ENCODE measurements around the gene KLHL36.
A peak's percentile ranks its signal among the peaks of the same experiment; 100 is the strongest.

Gene KLHL36

DNA sequence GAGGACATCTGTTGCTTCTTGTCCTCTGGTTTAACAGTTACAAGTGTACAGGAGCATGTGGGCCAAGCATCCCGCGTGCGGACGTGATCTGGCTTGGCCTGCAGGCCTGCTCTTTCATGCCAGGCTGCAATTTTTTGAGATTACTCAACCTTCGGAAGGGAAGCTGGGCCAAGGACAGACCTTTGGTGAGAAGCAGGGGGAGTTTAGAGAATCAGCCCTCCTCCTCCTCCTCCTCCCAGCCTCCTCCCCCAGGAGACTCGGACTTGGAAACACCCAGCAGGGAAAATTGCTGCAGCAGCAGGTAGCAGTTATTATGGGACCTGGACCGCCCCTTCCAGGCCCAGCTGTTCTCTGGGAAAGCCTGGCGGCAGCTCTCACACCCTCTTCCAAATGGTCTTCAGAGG, 5.1 kb upstream of the KLHL36 start:
- Histone ChIP-seq H2AFZ (ENCODE audit: low read length) (peak overlapping the region; percentile 67), H3K14ac (ENCODE audit: low read length) (no peak overlapping the region), H3K4me1 (ENCODE audit: control insufficient read depth in 2 of 2, insufficient read depth in 1 of 2, low read depth in 1 of 2, low read length in 2 of 2) (peaks cover 7 to 49% of the 10 kb centered on the region in 2 donors), H2BK15ac (ENCODE audit: low read length) (no peak overlapping the region), H2BK120ac (ENCODE audit: low read depth, low read length) (no peak overlapping the region), H3K23ac (ENCODE audit: low read depth, low read length, poor library complexity) (no peak overlapping the region), H3K79me1 (ENCODE audit: low read depth, low read length) (no peaks in the 10 kb centered on the region), H3K9me3 (replicated peaks in 1 of 2; ENCODE audit: control insufficient read depth in 2 of 2, insufficient read depth in 1 of 2, low read depth in 1 of 2, low read length in 2 of 2) (no peaks in the 10 kb centered on the region), H3K36me3 (replicated peaks in 1 of 2; ENCODE audit: control insufficient read depth in 2 of 2, insufficient read depth in 2 of 2, low read length in 2 of 2) (no peaks in the 10 kb centered on the region), H2BK12ac (ENCODE audit: low read length) (no peak overlapping the region), H3K4me3 (ENCODE audit: low read length in 2 of 2) (no peak overlapping the region), H3K4ac (ENCODE audit: low read length) (no peak overlapping the region), H2BK5ac (ENCODE audit: low read length) (no peak overlapping the region), H3K27ac (replicated peaks; ENCODE audit: low read length) (no peak overlapping the region), H3K27me3 (ENCODE audit: control insufficient read depth in 3 of 3, insufficient read depth in 3 of 3, low read depth in 1 of 3, low read length in 3 of 3) (peaks cover 0 to 7% (median 0%) of the 10 kb centered on the region in 3 experiments), H3K4me2 (ENCODE audit: insufficient read depth, low read length, poor library complexity, severe bottlenecking) (no peak overlapping the region), H2AK5ac (ENCODE audit: low read depth, low read length) (no peak overlapping the region), H4K8ac (ENCODE audit: low read depth, low read length) (no peak overlapping the region), H4K91ac (ENCODE audit: low read depth, low read length, poor library complexity) (no peak overlapping the region), H3K18ac (ENCODE audit: low read length) (peak overlapping the region; percentile 11), H3K9ac (ENCODE audit: low read depth, low read length, poor library complexity) (no peak overlapping the region)
- no CpG with 5 or more reads among the region's 8 CpGs for WGBS, 2 donors (ENCODE audit: extremely low coverage in 2 of 2, insufficient read length in 2 of 2, insufficient replicate concordance in 1 of 2)
- DNase-seq (ENCODE audit: low spot score): no peak

DNA sequence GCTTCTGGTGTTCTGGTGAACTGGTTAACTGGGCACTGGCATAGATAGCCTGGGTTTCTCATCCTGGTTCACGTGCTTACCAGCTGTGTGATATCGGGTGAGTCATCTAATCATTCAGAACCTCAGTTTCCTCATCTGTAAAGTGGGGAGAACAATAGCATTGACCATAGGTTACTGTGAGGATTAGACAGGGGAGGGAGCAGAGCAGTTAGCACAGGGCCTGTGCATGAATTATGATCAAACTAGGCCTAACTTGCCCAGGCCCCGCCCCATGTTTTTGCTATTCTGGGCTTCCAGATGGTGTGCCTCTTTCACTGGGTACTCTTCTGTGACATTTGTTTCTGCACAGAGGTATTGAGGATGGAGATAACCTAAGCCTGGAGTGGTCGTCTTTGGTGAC, 4.6 kb upstream of the KLHL36 start:
- Histone ChIP-seq H3K4me2 (ENCODE audit: insufficient read depth, low read length, poor library complexity, severe bottlenecking) (no peak overlapping the region), H3K18ac (ENCODE audit: low read length) (peak overlapping the region; percentile 11), H4K91ac (ENCODE audit: low read depth, low read length, poor library complexity) (no peak overlapping the region), H2BK12ac (ENCODE audit: low read length) (no peak overlapping the region), H4K8ac (ENCODE audit: low read depth, low read length) (no peak overlapping the region), H3K4me3 (ENCODE audit: low read length in 2 of 2) (no peak overlapping the region), H3K23ac (ENCODE audit: low read depth, low read length, poor library complexity) (no peak overlapping the region), H3K14ac (ENCODE audit: low read length) (no peak overlapping the region), H3K9me3 (replicated peaks in 1 of 2; ENCODE audit: control insufficient read depth in 2 of 2, insufficient read depth in 1 of 2, low read depth in 1 of 2, low read length in 2 of 2) (no peaks in the 10 kb centered on the region), H2BK15ac (ENCODE audit: low read length) (no peak overlapping the region), H2BK120ac (ENCODE audit: low read depth, low read length) (no peak overlapping the region), H3K9ac (ENCODE audit: low read depth, low read length, poor library complexity) (no peak overlapping the region), H2AFZ (ENCODE audit: low read length) (no peak overlapping the region), H2BK5ac (ENCODE audit: low read length) (no peak overlapping the region), H3K4ac (ENCODE audit: low read length) (no peak overlapping the region), H3K36me3 (replicated peaks in 1 of 2; ENCODE audit: control insufficient read depth in 2 of 2, insufficient read depth in 2 of 2, low read length in 2 of 2) (no peaks in the 10 kb centered on the region), H3K4me1 (ENCODE audit: control insufficient read depth in 2 of 2, insufficient read depth in 1 of 2, low read depth in 1 of 2, low read length in 2 of 2) (peaks cover 7 to 46% of the 10 kb centered on the region in 2 donors), H2AK5ac (ENCODE audit: low read depth, low read length) (no peak overlapping the region), H3K27ac (replicated peaks; ENCODE audit: low read length) (no peak overlapping the region), H3K79me1 (ENCODE audit: low read depth, low read length) (no peaks in the 10 kb centered on the region), H3K27me3 (ENCODE audit: control insufficient read depth in 3 of 3, insufficient read depth in 3 of 3, low read depth in 1 of 3, low read length in 3 of 3) (peaks cover 0 to 7% (median 0%) of the 10 kb centered on the region in 3 experiments)
- no CpG with 5 or more reads among the region's 4 CpGs for WGBS, 2 donors (ENCODE audit: extremely low coverage in 2 of 2, insufficient read length in 2 of 2, insufficient replicate concordance in 1 of 2)
- DNase-seq (ENCODE audit: low spot score): no peak

DNA sequence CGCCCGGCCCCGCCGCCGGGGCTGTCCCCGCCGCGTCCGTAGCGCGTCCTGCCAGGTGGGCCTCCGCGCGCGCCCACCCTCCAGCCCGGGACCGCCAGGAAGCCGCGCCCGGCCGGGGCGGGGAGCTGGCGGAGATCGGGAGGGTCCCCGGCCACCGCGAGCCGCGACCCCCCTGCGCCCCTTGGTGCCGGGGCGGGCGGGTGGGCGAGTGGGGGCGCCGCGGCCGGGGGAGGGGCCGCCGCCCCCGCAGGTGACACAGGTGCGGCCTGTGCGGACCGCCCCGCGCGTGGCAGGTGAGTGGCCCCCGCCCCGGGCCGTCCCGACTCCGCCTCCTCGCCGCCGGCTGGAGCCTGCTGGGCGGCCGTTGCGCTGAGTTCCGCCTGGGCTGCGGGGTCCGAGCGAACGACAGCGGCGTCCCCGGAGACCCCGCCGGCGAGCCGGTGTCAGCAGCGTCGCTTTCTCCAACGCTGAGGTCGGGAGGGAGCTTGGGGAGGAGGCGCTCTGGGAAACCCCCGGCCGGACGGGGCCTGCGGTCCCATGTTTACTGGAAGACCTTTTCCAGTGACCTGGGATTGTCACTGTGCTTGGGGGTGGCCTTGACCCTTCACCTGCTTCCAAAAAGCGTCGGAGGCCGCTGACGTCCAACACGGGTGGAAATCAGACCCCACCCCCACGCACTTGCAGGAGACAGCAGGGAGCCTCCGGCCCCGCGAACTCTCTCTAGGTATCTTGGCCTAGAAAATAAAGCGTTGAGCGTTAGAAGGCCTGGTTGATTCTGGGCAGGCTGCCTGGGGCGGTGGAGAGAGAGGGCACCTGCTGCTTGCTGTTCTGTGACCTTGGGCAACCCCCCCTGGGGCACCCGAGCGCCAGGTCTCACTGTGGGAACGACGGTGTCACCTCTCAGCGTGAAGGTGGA, 542 bp downstream of the KLHL36 start:
- H2BK120ac ChIP-seq (ENCODE audit: low read depth, low read length): no peak overlapping the region
- H2AK5ac ChIP-seq (ENCODE audit: low read depth, low read length): peak overlapping the region; percentile 21
- peak overlapping the region; percentile 96 for H3K4me2 ChIP-seq (ENCODE audit: insufficient read depth, low read length, poor library complexity, severe bottlenecking)
- H3K4me1 ChIP-seq (ENCODE audit: control insufficient read depth in 2 of 2, insufficient read depth in 1 of 2, low read depth in 1 of 2, low read length in 2 of 2): peaks cover 6 to 19% of the 10 kb centered on the region in 2 donors
- H3K14ac ChIP-seq (ENCODE audit: low read length): no peak overlapping the region
- H2BK15ac ChIP-seq (ENCODE audit: low read length): no peak overlapping the region
- peak overlapping the region; percentile 96 for H2AFZ ChIP-seq (ENCODE audit: low read length)
- H3K23ac ChIP-seq (ENCODE audit: low read depth, low read length, poor library complexity): no peak overlapping the region
- WGBS, 2 donors (ENCODE audit: extremely low coverage in 2 of 2, insufficient read length in 2 of 2, insufficient replicate concordance in 1 of 2): no CpG with 5 or more reads among the region's 96 CpGs
- peak overlapping the region; percentile 75 to 83 for H3K4me3 ChIP-seq (ENCODE audit: low read length in 2 of 2)
- no peak overlapping the region for H3K27ac ChIP-seq (replicated peaks; ENCODE audit: low read length)
- peaks cover 2 to 29% of the 10 kb centered on the region in 2 donors for H3K36me3 ChIP-seq (replicated peaks in 1 of 2; ENCODE audit: control insufficient read depth in 2 of 2, insufficient read depth in 2 of 2, low read length in 2 of 2)
- H4K8ac ChIP-seq (ENCODE audit: low read depth, low read length): no peak overlapping the region
- DNase-seq (ENCODE audit: low spot score): no peak
- no peaks in the 10 kb centered on the region for H3K79me1 ChIP-seq (ENCODE audit: low read depth, low read length)
- no peak overlapping the region for H2BK12ac ChIP-seq (ENCODE audit: low read length)
- H3K27me3 ChIP-seq (ENCODE audit: control insufficient read depth in 3 of 3, insufficient read depth in 3 of 3, low read depth in 1 of 3, low read length in 3 of 3): peaks cover 0 to 19% (median 0%) of the 10 kb centered on the region in 3 experiments
- no peak overlapping the region for H3K4ac ChIP-seq (ENCODE audit: low read length)
- H3K9me3 ChIP-seq (replicated peaks in 1 of 2; ENCODE audit: control insufficient read depth in 2 of 2, insufficient read depth in 1 of 2, low read depth in 1 of 2, low read length in 2 of 2): no peaks in the 10 kb centered on the region
- H3K9ac ChIP-seq (ENCODE audit: low read depth, low read length, poor library complexity): no peak overlapping the region
- H2BK5ac ChIP-seq (ENCODE audit: low read length): no peak overlapping the region
- H3K18ac ChIP-seq (ENCODE audit: low read length): peak overlapping the region; percentile 66
- no peak overlapping the region for H4K91ac ChIP-seq (ENCODE audit: low read depth, low read length, poor library complexity)

DNA sequence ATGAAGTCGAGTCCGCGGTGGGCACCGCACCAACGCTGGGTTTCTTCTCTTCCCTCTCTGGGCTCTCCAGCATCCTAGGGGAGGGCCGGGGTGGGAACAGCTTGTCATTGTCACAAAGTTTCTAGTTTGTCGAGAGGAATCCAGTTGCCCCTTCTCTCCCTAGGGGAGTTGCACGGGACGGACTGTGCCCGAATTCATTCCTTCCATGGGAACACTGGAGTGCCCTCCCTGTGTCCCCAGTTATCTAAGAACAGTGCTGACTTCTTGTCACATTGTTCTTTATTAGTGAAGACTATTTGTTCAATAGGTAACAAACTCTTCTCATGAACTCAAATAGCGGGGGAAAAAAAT, 1.2 kb downstream of the KLHL36 start:
- peaks cover 6 to 14% of the 10 kb centered on the region in 2 donors for H3K4me1 ChIP-seq (ENCODE audit: control insufficient read depth in 2 of 2, insufficient read depth in 1 of 2, low read depth in 1 of 2, low read length in 2 of 2)
- H3K4me3 ChIP-seq (ENCODE audit: low read length in 2 of 2): peak overlapping the region; percentile 75 to 83
- H3K18ac ChIP-seq (ENCODE audit: low read length): no peak overlapping the region
- no peak overlapping the region for H2AFZ ChIP-seq (ENCODE audit: low read length)
- no peak overlapping the region for H2BK120ac ChIP-seq (ENCODE audit: low read depth, low read length)
- H3K9me3 ChIP-seq (replicated peaks in 1 of 2; ENCODE audit: control insufficient read depth in 2 of 2, insufficient read depth in 1 of 2, low read depth in 1 of 2, low read length in 2 of 2): no peaks in the 10 kb centered on the region
- no peak overlapping the region for H2BK12ac ChIP-seq (ENCODE audit: low read length)
- peak overlapping the region; percentile 21 for H2AK5ac ChIP-seq (ENCODE audit: low read depth, low read length)
- no peak overlapping the region for H3K27ac ChIP-seq (replicated peaks; ENCODE audit: low read length)
- H3K4me2 ChIP-seq (ENCODE audit: insufficient read depth, low read length, poor library complexity, severe bottlenecking): peak overlapping the region; percentile 96
- peaks cover 2 to 29% of the 10 kb centered on the region in 2 donors for H3K36me3 ChIP-seq (replicated peaks in 1 of 2; ENCODE audit: control insufficient read depth in 2 of 2, insufficient read depth in 2 of 2, low read length in 2 of 2)
- H3K14ac ChIP-seq (ENCODE audit: low read length): no peak overlapping the region
- H3K4ac ChIP-seq (ENCODE audit: low read length): no peak overlapping the region
- no peak overlapping the region for H4K8ac ChIP-seq (ENCODE audit: low read depth, low read length)
- DNase-seq (ENCODE audit: low spot score): no peak
- WGBS, 2 donors (ENCODE audit: extremely low coverage in 2 of 2, insufficient read length in 2 of 2, insufficient replicate concordance in 1 of 2): no CpG with 5 or more reads among the region's 11 CpGs
- H3K79me1 ChIP-seq (ENCODE audit: low read depth, low read length): no peaks in the 10 kb centered on the region
- H4K91ac ChIP-seq (ENCODE audit: low read depth, low read length, poor library complexity): no peak overlapping the region
- no peak overlapping the region for H3K23ac ChIP-seq (ENCODE audit: low read depth, low read length, poor library complexity)
- H2BK5ac ChIP-seq (ENCODE audit: low read length): no peak overlapping the region
- no peak overlapping the region for H3K9ac ChIP-seq (ENCODE audit: low read depth, low read length, poor library complexity)
- H2BK15ac ChIP-seq (ENCODE audit: low read length): no peak overlapping the region
- peaks cover 0 to 19% (median 0%) of the 10 kb centered on the region in 3 experiments for H3K27me3 ChIP-seq (ENCODE audit: control insufficient read depth in 3 of 3, insufficient read depth in 3 of 3, low read depth in 1 of 3, low read length in 3 of 3)
